Common myeloid progenitor, CD34-positive (primary cell): ENCODE data around the gene OR4D2.
"Not testable (repeated sequence)": the region's sequence is repeated elsewhere in the genome, so short reads cannot be mapped to it uniquely, and the experiment has no call there.

Source experiments
- CTCF ChIA-PET: fragments of 350-600 bp; sonication (Branson Sonifier 250); formaldehyde crosslinking; loops from one replicate; lab custom pipeline; 2021; ENCODE audit warnings: antibody characterized with exemption; lab: Charles Lee
- POLR2A ChIA-PET: fragments of 350-600 bp; sonication (Branson Sonifier 250); formaldehyde crosslinking; loops from one replicate; lab custom pipeline; 2021; ENCODE audit warnings: antibody characterized with exemption; lab: Charles Lee
- DNase-seq, 3 donors: peaks; one replicate each; pipeline versions ENCODE4 v3.0.0 to v3.0.0-alpha.2; 2013
- H3K27ac ChIP-seq, 2 experiments: 1 replicate in 1 of 2; 2 replicates in 1 of 2; pipeline ENCODE4 v1.7.0; 2013; ENCODE audit warnings: inconsistent platforms in 2 of 2, low read length in 2 of 2, mild to moderate bottlenecking in 2 of 2, low read depth in 1 of 2, moderate library complexity in 1 of 2; ENCODE audit not compliant: severe bottlenecking in 2 of 2, insufficient read depth in 1 of 2, poor library complexity in 1 of 2
- H3K27me3 ChIP-seq, 5 experiments: replicated peaks in 2 of 5; 1 replicate in 3 of 5; 2 replicates in 2 of 5; pipeline versions ENCODE4 v1.6.1 to v1.7.0; 2013; ENCODE audit warnings: low read length in 4 of 5, mild to moderate bottlenecking in 2 of 5, moderate library complexity in 2 of 5, inconsistent platforms in 1 of 5; ENCODE audit not compliant: insufficient read depth in 5 of 5, control insufficient read depth in 4 of 5
- H3K36me3 ChIP-seq, 4 experiments: 1 replicate in 2 of 4; 2 replicates in 2 of 4; pipeline versions ENCODE4 v1.6.1 to v1.7.0; 2013; ENCODE audit warnings: low read length in 3 of 4, control low read depth in 1 of 4, mild to moderate bottlenecking in 1 of 4; ENCODE audit not compliant: control insufficient read depth in 4 of 4, insufficient read depth in 4 of 4
- H3K4me1 ChIP-seq, 4 experiments: 1 replicate in 3 of 4; 2 replicates in 1 of 4; pipeline versions ENCODE4 v1.6.1 to v1.7.1; 2013; ENCODE audit warnings: low read length in 3 of 4, mild to moderate bottlenecking in 3 of 4, control low read depth in 1 of 4, inconsistent platforms in 1 of 4, moderate library complexity in 1 of 4; ENCODE audit not compliant: control insufficient read depth in 4 of 4, insufficient read depth in 4 of 4; ENCODE audit errors: control extremely low read depth in 1 of 4
- H3K4me3 ChIP-seq, 7 experiments: 1 replicate in 4 of 7; 2 replicates in 3 of 7; pipeline versions ENCODE4 v1.5.1 to v1.7.0; 2013; ENCODE audit warnings: mild to moderate bottlenecking in 7 of 7, low read length in 6 of 7, moderate library complexity in 6 of 7, inconsistent platforms in 2 of 7, low read depth in 2 of 7, control low read depth in 1 of 7; ENCODE audit not compliant: insufficient read depth in 4 of 7, control insufficient read depth in 1 of 7; ENCODE audit errors: extremely low read depth in 1 of 7
- H3K9me3 ChIP-seq, 5 experiments: 1 replicate in 4 of 5; 2 replicates in 1 of 5; pipeline versions ENCODE4 v1.6.1 to v1.7.1; 2013; ENCODE audit warnings: low read length in 4 of 5, mild to moderate bottlenecking in 2 of 5, inconsistent platforms in 1 of 5, low read depth in 1 of 5, moderate library complexity in 1 of 5; ENCODE audit not compliant: control insufficient read depth in 4 of 5, insufficient read depth in 2 of 5; ENCODE audit errors: control extremely low read depth in 1 of 5
- WGBS: methylation state at CpG from one replicate; pipeline ENCODE4 v1.1.5; 2013; ENCODE audit not compliant: insufficient coverage; 5-methylcytosine and 5-hydroxymethylcytosine counted together

OR4D2 gene

GRCh38 chr17:58136669-58137279 lies 30.0 kb upstream of the OR4D2 start:
- Histone ChIP-seq H3K36me3 (no peaks in the 10 kb centered on the region), H3K4me1 (peaks cover 0 to 3% (median 0%) of the 10 kb centered on the region in 4 experiments), H3K27ac (no peak overlapping the region), H3K4me3 (no peak overlapping the region), H3K27me3 (peaks cover 0 to 8% (median 4%) of the 10 kb centered on the region in 5 experiments), H3K9me3 (peaks cover 0 to 4% (median 0%) of the 10 kb centered on the region in 5 experiments)
- DNase-seq = no peak
- 65% methylated on average over 6 of the region's 8 CpGs for WGBS
- CTCF ChIA-PET = interaction anchor here (0.6 to 2.1 kb wide), 10 partner anchors 8 to 36 kb away, joined by 3 to 8 read pairs (median 4); no protein-coding TSS in a partner anchor
- POLR2A ChIA-PET = no interaction called here

- Histone ChIP-seq H3K27ac (no peak overlapping the region), H3K27me3 (peaks cover 0 to 5% (median 2%) of the 10 kb centered on the region in 5 experiments), H3K4me3 (no peak overlapping the region), H3K36me3 (no peaks in the 10 kb centered on the region), H3K4me1 (peaks cover 0 to 3% (median 0%) of the 10 kb centered on the region in 4 experiments), H3K9me3 (peaks cover 0 to 29% (median 12%) of the 10 kb centered on the region in 5 experiments)
- WGBS = no CpG with 5 or more reads among the region's 5 CpGs
- no peak for DNase-seq
- CTCF ChIA-PET = no interaction called here
- POLR2A ChIA-PET = no interaction called here
Observed at GRCh38 chr17:58141505-58141904, 25.3 kb upstream of the OR4D2 start.

GRCh38 chr17:58143335-58143734 lies 23.4 kb upstream of the OR4D2 start:
- WGBS = no CpG with 5 or more reads among the region's 4 CpGs
- peaks cover 0 to 37% (median 12%) of the 10 kb centered on the region in 5 experiments for H3K9me3 ChIP-seq
- H3K4me1 ChIP-seq, DNase-seq, H3K4me3 ChIP-seq, H3K27ac ChIP-seq, H3K27me3 ChIP-seq, POLR2A ChIA-PET, CTCF ChIA-PET, H3K36me3 ChIP-seq: not testable (repeated sequence)

- DNase-seq = no peak
- Histone ChIP-seq H3K36me3 (no peaks in the 10 kb centered on the region), H3K4me1 (no peaks in the 10 kb centered on the region), H3K9me3 (peaks cover 0 to 37% (median 12%) of the 10 kb centered on the region in 5 experiments), H3K27ac (no peak overlapping the region), H3K27me3 (no peaks in the 10 kb centered on the region), H3K4me3 (no peak overlapping the region)
- ChIA-PET POLR2A (no interaction called here), CTCF (interaction anchor here (0.8 kb wide), 1 partner anchor 9 kb away, joined by 4 read pairs; no protein-coding TSS in a partner anchor)
- WGBS = no CpG with 5 or more reads among the region's 1 CpG
Observed at GRCh38 chr17:58144801-58145200, 22.0 kb upstream of the OR4D2 start.

- Histone ChIP-seq H3K9me3 (peaks cover 0 to 37% (median 12%) of the 10 kb centered on the region in 5 experiments), H3K4me1 (peaks cover 1 to 10% (median 7%) of the 10 kb centered on the region in 4 experiments), H3K4me3 (no peak within 1 kb of the TSS), H3K27ac (no peak within 1 kb of the TSS), H3K36me3 (no peaks in the 10 kb centered on the region), H3K27me3 (peaks cover 0 to 2% (median 0%) of the 10 kb centered on the region in 5 experiments)
- ChIA-PET POLR2A (interaction anchor here (0.6 kb wide), 1 partner anchor 13 kb away, joined by 3 read pairs; no protein-coding TSS in a partner anchor), CTCF (no interaction called here)
- DNase-seq = no peak
- WGBS = 100% methylated on average over 1 of the region's 1 CpG
Observed at GRCh38 chr17:58147930-58148434, 18.8 kb upstream of the OR4D2 start, which contains the start of gene OR4D1. OR4D1 (plus strand) TSS chr17:58148384; CDS start chr17:58155154, 6,770 bp downstream.

GRCh38 chr17:58148609-58149008 lies 18.2 kb upstream of the OR4D2 start:
- Histone ChIP-seq H3K4me3 (no peak overlapping the region), H3K27me3 (peaks cover 0 to 2% (median 0%) of the 10 kb centered on the region in 5 experiments), H3K4me1 (peaks cover 5 to 16% (median 13%) of the 10 kb centered on the region in 4 experiments), H3K36me3 (no peaks in the 10 kb centered on the region), H3K27ac (no peak overlapping the region), H3K9me3 (peaks cover 0 to 35% (median 12%) of the 10 kb centered on the region in 5 experiments)
- DNase-seq = no peak
- ChIA-PET POLR2A (no interaction called here), CTCF (no interaction called here)
- WGBS = 100% methylated on average over 1 of the region's 3 CpGs

GRCh38 chr17:58150394-58150793 lies 16.4 kb upstream of the OR4D2 start:
- Histone ChIP-seq H3K9me3 (peaks cover 0 to 18% (median 3%) of the 10 kb centered on the region in 5 experiments), H3K4me1 (peaks cover 5 to 23% (median 15%) of the 10 kb centered on the region in 4 experiments), H3K27ac (no peak overlapping the region), H3K4me3 (no peak overlapping the region), H3K27me3 (peaks cover 0 to 2% (median 0%) of the 10 kb centered on the region in 5 experiments), H3K36me3 (no peaks in the 10 kb centered on the region)
- no peak for DNase-seq
- ChIA-PET POLR2A (no interaction called here), CTCF (interaction anchor here (0.7 to 1.1 kb wide), 2 partner anchors 14 to 25 kb away, joined by 4 to 8 read pairs; no protein-coding TSS in a partner anchor)
- 96% methylated on average over 5 of the region's 6 CpGs for WGBS
